ENCODE data around the gene SIL1. TPM values are rescaled to one million over a fixed set of nuclear protein-coding genes. Genes with fewer than 3 reads are reported as not detected.

SIL1 gene
- polyA plus RNA-seq, 2 of the 4 experiments (the other 2 are of a cell fraction), result 27.6 to 45.5 TPM

DNA sequence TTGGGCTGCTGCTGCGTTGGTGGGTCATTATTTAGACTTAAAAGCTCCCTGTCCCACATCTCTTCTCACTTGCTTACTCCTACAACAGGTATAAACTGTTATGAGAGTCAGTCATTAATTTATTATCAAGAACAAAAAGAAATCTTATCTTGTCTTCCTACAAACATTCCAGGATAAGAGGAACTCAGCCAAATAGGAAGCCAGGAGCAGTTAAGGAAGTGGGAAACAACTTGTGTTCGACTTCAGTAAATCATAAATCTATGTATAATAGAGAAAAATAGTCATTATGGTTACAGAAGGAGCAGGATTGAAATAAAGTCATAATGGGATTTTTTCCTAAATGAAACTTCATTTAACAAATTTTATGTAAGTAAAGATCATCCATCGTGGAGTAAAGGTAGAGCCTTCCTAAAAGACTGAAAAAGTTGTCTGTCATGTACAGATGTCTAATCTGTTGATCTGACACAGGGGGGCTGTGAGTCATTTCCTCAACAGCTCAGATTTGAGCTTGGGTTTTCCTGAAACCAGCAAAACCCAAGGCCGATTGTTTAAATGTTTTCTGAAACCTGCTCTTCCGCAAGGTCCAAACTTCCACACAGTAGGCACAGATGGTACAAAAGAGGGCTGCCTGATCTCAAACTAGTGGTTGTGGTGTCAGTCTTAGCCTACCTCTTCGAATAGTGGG, 297.7 kb downstream of the SIL1 start:
- ChIA-PET CTCF (interaction anchor here (1.0 to 1.5 kb wide), 3 partner anchors 76 to 321 kb away, joined by 3 read pairs; no protein-coding TSS in a partner anchor), POLR2A (no interaction called here)
- TF ChIP-seq HOXB13 (CRISPR knock-in tag; IDR thresholded peaks at IDR 0.05; ENCODE audit: low read depth), result no peak
- TF ChIP-seq, protein P1, sequence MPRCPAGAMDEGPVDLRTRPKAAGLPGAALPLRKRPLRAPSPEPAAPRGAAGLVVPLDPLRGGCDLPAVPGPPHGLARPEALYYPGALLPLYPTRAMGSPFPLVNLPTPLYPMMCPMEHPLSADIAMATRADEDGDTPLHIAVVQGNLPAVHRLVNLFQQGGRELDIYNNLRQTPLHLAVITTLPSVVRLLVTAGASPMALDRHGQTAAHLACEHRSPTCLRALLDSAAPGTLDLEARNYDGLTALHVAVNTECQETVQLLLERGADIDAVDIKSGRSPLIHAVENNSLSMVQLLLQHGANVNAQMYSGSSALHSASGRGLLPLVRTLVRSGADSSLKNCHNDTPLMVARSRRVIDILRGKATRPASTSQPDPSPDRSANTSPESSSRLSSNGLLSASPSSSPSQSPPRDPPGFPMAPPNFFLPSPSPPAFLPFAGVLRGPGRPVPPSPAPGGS (IDR thresholded peaks at IDR 0.05), result no peak
- no peak for TF ChIP-seq HDAC2 (IDR thresholded peaks at IDR 0.05)
- TF ChIP-seq, protein P2, sequence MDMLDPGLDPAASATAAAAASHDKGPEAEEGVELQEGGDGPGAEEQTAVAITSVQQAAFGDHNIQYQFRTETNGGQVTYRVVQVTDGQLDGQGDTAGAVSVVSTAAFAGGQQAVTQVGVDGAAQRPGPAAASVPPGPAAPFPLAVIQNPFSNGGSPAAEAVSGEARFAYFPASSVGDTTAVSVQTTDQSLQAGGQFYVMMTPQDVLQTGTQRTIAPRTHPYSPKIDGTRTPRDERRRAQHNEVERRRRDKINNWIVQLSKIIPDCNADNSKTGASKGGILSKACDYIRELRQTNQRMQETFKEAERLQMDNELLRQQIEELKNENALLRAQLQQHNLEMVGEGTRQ (IDR thresholded peaks at IDR 0.05), result no peak
- no peak for TF ChIP-seq ZFP36 (IDR thresholded peaks at IDR 0.05; ENCODE audit: borderline replicate concordance, partially characterized antibody)
- TF ChIP-seq, protein P3, sequence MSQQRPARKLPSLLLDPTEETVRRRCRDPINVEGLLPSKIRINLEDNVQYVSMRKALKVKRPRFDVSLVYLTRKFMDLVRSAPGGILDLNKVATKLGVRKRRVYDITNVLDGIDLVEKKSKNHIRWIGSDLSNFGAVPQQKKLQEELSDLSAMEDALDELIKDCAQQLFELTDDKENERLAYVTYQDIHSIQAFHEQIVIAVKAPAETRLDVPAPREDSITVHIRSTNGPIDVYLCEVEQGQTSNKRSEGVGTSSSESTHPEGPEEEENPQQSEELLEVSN (IDR thresholded peaks at IDR 0.05; ENCODE audit: borderline replicate concordance, low read depth), result no peak
- TF ChIP-seq EP300 (IDR thresholded peaks at IDR 0.05), result no peak
- no peak for TF ChIP-seq POLR2A (IDR thresholded peaks at IDR 0.05; ENCODE audit: low read length)
- no peak for TF ChIP-seq CBX2 (IDR thresholded peaks at IDR 0.05; ENCODE audit: borderline replicate concordance, low read depth)
- TF ChIP-seq MAFK (IDR thresholded peaks at IDR 0.05; ENCODE audit: partially characterized antibody), result no peak
- no peak for TF ChIP-seq HOXA7 (CRISPR knock-in tag; IDR thresholded peaks at IDR 0.05)
- no peak for TF ChIP-seq RFX5 (IDR thresholded peaks at IDR 0.05)
- no peak for TF ChIP-seq FOSB (CRISPR knock-in tag; IDR thresholded peaks at IDR 0.05)
- no peak for TF ChIP-seq POLR2AphosphoS2 (conservative IDR thresholded peaks at IDR 0.05; ENCODE audit: low read length)
- TF ChIP-seq, protein P4, sequence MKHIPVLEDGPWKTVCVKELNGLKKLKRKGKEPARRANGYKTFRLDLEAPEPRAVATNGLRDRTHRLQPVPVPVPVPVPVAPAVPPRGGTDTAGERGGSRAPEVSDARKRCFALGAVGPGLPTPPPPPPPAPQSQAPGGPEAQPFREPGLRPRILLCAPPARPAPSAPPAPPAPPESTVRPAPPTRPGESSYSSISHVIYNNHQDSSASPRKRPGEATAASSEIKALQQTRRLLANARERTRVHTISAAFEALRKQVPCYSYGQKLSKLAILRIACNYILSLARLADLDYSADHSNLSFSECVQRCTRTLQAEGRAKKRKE (CRISPR knock-in tag; IDR thresholded peaks at IDR 0.05; ENCODE audit: low read depth), result no peak
- Histone ChIP-seq H3K27ac (no peak overlapping the region), H3K4me2 (no peak overlapping the region), H3K4me1 (peaks cover 25% of the 10 kb centered on the region), H3K9me3 (no peaks in the 10 kb centered on the region), H3K4me3 (no peak overlapping the region)
- ATAC-seq, result no peak
- 72% methylated on average over 6 of the region's 6 CpGs for WGBS (ENCODE audit: missing lambda C conversion rate)
- no peak for DNase-seq (ENCODE audit: low read depth in 1 of 2, low spot score in 1 of 2)
- FAIRE-seq, result no peak

DNA sequence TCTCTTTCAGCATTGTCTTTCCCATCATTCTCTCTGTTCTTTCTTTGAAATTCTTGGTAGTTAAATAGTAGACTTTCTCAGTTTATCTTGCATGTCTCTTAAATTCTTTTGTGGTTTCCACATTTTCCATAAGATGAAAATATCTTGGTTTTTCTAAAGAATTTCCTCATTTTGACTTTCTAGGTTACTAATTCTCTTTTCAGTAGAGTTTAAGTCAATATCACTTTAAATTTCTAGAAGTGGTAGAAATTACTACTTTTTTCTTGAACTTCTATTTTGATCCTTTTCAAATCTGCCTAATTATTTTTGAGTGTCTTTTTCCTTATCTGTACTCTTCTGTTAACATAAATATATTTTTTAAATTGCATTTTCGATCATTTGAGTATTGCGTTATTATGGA, 299.4 kb downstream of the SIL1 start:
- Histone ChIP-seq H3K4me1 (peaks cover 17% of the 10 kb centered on the region), H3K4me3 (no peak overlapping the region), H3K27ac (no peak overlapping the region), H3K9me3 (no peaks in the 10 kb centered on the region), H3K4me2 (no peak overlapping the region)
- ChIA-PET CTCF (no interaction called here), POLR2A (no interaction called here)
- ATAC-seq (no peak), DNase-seq (ENCODE audit: low read depth in 1 of 2, low spot score in 1 of 2) (no peak), FAIRE-seq (no peak)
- TF ChIP-seq, protein P5, sequence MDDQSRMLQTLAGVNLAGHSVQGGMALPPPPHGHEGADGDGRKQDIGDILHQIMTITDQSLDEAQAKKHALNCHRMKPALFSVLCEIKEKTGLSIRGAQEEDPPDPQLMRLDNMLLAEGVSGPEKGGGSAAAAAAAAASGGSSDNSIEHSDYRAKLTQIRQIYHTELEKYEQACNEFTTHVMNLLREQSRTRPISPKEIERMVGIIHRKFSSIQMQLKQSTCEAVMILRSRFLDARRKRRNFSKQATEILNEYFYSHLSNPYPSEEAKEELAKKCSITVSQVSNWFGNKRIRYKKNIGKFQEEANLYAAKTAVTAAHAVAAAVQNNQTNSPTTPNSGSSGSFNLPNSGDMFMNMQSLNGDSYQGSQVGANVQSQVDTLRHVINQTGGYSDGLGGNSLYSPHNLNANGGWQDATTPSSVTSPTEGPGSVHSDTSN (IDR thresholded peaks at IDR 0.05), result no peak
- TF ChIP-seq CHD2 (IDR thresholded peaks at IDR 0.05; ENCODE audit: low read length, partially characterized antibody) (no peak), PHF8 (IDR thresholded peaks at IDR 0.05; ENCODE audit: borderline replicate concordance, low read depth) (no peak), ZC3H11A (IDR thresholded peaks at IDR 0.05) (no peak), EP300 (IDR thresholded peaks at IDR 0.05) (no peak), FOSL2 (IDR thresholded peaks at IDR 0.05) (no peak), FOSL2 (CRISPR knock-in tag; IDR thresholded peaks at IDR 0.05) (no peak), CBX8 (IDR thresholded peaks at IDR 0.05) (no peak), KDM5A (IDR thresholded peaks at IDR 0.05) (no peak), HDAC2 (IDR thresholded peaks at IDR 0.05) (no peak), FOXS1 (CRISPR knock-in tag; IDR thresholded peaks at IDR 0.05) (no peak), JUNB (IDR thresholded peaks at IDR 0.05) (no peak), TFCP2L1 (CRISPR knock-in tag; IDR thresholded peaks at IDR 0.05) (no peak), NPAS2 (CRISPR knock-in tag; IDR thresholded peaks at IDR 0.05; ENCODE audit: borderline replicate concordance) (no peak), TP53 (CRISPR knock-in tag; IDR thresholded peaks at IDR 0.05) (no peak), RCOR1 (IDR thresholded peaks at IDR 0.05; ENCODE audit: low read depth, low read length) (no peak)
- TF ChIP-seq, protein P2 (IDR thresholded peaks at IDR 0.05), result no peak
- TF ChIP-seq, protein P6, sequence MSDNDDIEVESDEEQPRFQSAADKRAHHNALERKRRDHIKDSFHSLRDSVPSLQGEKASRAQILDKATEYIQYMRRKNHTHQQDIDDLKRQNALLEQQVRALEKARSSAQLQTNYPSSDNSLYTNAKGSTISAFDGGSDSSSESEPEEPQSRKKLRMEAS (IDR thresholded peaks at IDR 0.05), result no peak
- WGBS (ENCODE audit: missing lambda C conversion rate), result 96% methylated on average over 2 of the region's 2 CpGs

Measured in A549 (cell line).